Sigmoid colon (tissue), 7 donors: ENCODE measurements around the gene UNC45B. TPM values are rescaled to one million over a fixed set of nuclear protein-coding genes. Genes with fewer than 3 reads are reported as not detected.
"Not testable (repeated sequence)": the region's sequence is repeated elsewhere in the genome, so short reads cannot be mapped to it uniquely, and the experiment has no call there.

ENCODE experiments used
- DNase-seq: peaks from one replicate; pipeline ENCODE4 v3.0.0-alpha.2; 2019
- H3K27ac ChIP-seq, 4 donors: fragments of 200-600 bp; sonication (generic); one replicate each; pipeline ENCODE4 v1.5.1; 2016 to 2019; ENCODE audit warnings: mild to moderate bottlenecking in 1 of 4
- H3K27me3 ChIP-seq, 3 donors: fragments of 200-600 bp; sonication (generic); one replicate each; pipeline ENCODE4 v1.5.1; 2019; ENCODE audit warnings: mild to moderate bottlenecking in 1 of 3
- H3K36me3 ChIP-seq, 4 donors: fragments of 200-600 bp; sonication (generic); one replicate each; pipeline ENCODE4 v1.5.1; 2016 to 2019
- H3K4me1 ChIP-seq, 4 donors: fragments of 200-600 bp; sonication (generic); one replicate each; pipeline ENCODE4 v1.5.1; 2017 to 2019
- H3K4me3 ChIP-seq, 4 donors: fragments of 200-600 bp; sonication (generic); one replicate each; pipeline ENCODE4 v1.5.1; 2017 to 2019; ENCODE audit warnings: mild to moderate bottlenecking in 2 of 4, moderate library complexity in 1 of 4
- H3K9me3 ChIP-seq, 4 donors: fragments of 200-600 bp in 3 of 4; sonication (generic) in 3 of 4; one replicate each; pipeline versions ENCODE4 v1.5.1 to v1.6.1; 2013 to 2019
- EP300 ChIP-seq, 4 donors: sonication (generic); formaldehyde crosslinking; IDR thresholded peaks; one replicate each; pipeline ENCODE4 v1.6.1; 2017; ENCODE audit warnings: antibody characterized with exemption in 4 of 4
- POLR2A ChIP-seq, 2 donors: fragments of 450-650 bp; IDR thresholded peaks; one replicate each; pipeline ENCODE4 v1.6.1; 2016; ENCODE audit warnings: antibody characterized with exemption in 2 of 2, mild to moderate bottlenecking in 2 of 2, moderate library complexity in 2 of 2
- POLR2AphosphoS5 ChIP-seq, 4 donors: sonication (generic); formaldehyde crosslinking; IDR thresholded peaks; one replicate each; pipeline ENCODE4 v1.6.1; 2017; ENCODE audit warnings: antibody characterized with exemption in 4 of 4
- WGBS, 2 donors: extraction: QIAGEN DNeasy Blood & Tissue Kit; methylation state at CpG; one replicate each; pipeline ENCODE4 v1.1.7; 2013; 5-methylcytosine and 5-hydroxymethylcytosine counted together
- intact Hi-C: fragments of 100-400 bp; cut with DNase I; formaldehyde crosslinking; loops from one replicate; pipeline ENCODE4 v1.15.1; 2023
- polyA plus RNA-seq, 3 donors: library from polyadenylated mRNA; stranded (reverse); fragments of 200-250 nt; gene quantifications; one replicate each; pipeline ENCODE4 v1.2.3, GENCODE V29; 2013
- total RNA-seq, 4 donors: library from RNA; depleted of rRNA; stranded (reverse); fragments of >200 nt; gene quantifications; one replicate each; pipeline ENCODE4 v1.1.0, GENCODE V29; 2016
- TF ChIP-seq, protein P1 (sequence below), 4 experiments: fragments of 450-650 bp in 3 of 4; fragments of 200-600 bp in 1 of 4; IDR thresholded peaks; one replicate each; pipeline ENCODE4 v1.5.1; 2016 to 2019; ENCODE audit warnings: antibody characterized with exemption in 4 of 4, mild to moderate bottlenecking in 3 of 4, moderate library complexity in 2 of 4
- donor health status: healthy with polysubstance abuse.
- donor health status: Bipolar disorder and iron deficiency.
- donor health status: healthy.

UNC45B gene
- total and polyA plus RNA-seq, 7 donors: under 0.01 to 0.03 TPM; not detected in 5

DNA sequence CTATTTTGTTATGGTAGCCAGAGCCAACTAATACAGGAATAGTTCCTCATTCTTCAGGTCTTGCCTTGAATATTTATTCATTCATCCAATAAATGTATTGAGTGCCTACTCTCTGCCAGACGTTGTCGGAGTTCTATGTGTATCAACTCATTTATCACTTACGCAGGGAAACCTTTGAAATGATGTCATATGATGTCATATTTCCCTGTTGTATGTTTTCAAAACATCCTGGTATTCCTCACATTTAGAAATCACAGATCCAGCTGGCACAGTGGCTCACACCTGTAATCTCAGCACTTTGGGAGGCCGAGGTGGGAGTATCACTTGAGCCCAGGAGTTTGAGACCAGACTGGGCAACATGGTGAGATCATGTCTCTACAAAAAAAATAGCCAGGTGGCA, 2.8 kb upstream of the UNC45B start:
- intact Hi-C loops: loop anchor here (5.0 kb wide), 1 partner anchor 112 kb away; no protein-coding TSS in a partner anchor
- Histone ChIP-seq H3K27me3 (no peaks in the 10 kb centered on the region), H3K27ac (no peak overlapping the region), H3K4me3 (no peak overlapping the region), H3K4me1 (peaks cover 0 to 22% (median 16%) of the 10 kb centered on the region in 4 donors), H3K9me3 (no peaks in the 10 kb centered on the region), H3K36me3 (no peaks in the 10 kb centered on the region)
- no peak for DNase-seq
- WGBS, 2 donors: 81 to 88% methylated on average over 4 of the region's 4 CpGs
- TF ChIP-seq POLR2A (IDR thresholded peaks at IDR 0.05) (no peak), POLR2AphosphoS5 (IDR thresholded peaks at IDR 0.05) (no peak), EP300 (IDR thresholded peaks at IDR 0.05) (no peak)
- TF ChIP-seq, protein P1, sequence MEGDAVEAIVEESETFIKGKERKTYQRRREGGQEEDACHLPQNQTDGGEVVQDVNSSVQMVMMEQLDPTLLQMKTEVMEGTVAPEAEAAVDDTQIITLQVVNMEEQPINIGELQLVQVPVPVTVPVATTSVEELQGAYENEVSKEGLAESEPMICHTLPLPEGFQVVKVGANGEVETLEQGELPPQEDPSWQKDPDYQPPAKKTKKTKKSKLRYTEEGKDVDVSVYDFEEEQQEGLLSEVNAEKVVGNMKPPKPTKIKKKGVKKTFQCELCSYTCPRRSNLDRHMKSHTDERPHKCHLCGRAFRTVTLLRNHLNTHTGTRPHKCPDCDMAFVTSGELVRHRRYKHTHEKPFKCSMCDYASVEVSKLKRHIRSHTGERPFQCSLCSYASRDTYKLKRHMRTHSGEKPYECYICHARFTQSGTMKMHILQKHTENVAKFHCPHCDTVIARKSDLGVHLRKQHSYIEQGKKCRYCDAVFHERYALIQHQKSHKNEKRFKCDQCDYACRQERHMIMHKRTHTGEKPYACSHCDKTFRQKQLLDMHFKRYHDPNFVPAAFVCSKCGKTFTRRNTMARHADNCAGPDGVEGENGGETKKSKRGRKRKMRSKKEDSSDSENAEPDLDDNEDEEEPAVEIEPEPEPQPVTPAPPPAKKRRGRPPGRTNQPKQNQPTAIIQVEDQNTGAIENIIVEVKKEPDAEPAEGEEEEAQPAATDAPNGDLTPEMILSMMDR (IDR thresholded peaks at IDR 0.05): no peak

DNA sequence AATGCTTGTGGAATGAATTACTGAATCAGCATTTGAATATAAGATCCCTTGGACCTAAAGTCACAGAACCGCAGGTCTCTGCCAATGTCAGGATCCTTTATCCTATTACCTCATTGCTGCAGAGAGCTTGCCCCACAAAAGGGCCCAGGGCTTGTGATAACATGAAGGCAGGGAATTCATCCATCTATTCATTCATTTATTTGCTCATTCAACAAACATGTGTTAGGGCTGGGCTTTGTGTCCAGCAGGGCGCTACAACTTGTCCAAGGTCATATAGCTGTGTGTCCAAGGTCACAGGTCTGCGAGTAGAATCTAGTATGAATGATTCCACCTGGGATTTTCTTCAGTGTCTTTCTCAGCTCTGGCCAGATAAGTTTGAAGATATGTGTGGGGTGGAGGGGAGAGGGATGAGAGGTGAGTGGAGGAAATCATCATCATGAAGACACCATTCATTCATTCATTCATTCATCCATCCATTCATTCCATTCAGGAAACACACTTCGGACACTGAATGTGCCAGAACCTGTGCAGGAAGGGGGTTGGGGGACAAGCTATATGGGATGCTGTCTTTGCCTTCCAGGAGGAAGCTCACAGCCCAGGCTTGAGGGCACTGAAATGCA, 1.3 kb upstream of the UNC45B start:
- intact Hi-C loops: no loop called here
- peaks cover 0 to 10% (median 6%) of the 10 kb centered on the region in 4 donors for H3K4me1 ChIP-seq
- 76 to 84% methylated on average over 4 of the region's 4 CpGs for WGBS, 2 donors
- no peak overlapping the region for H3K27ac ChIP-seq
- H3K4me3 ChIP-seq: no peak overlapping the region
- TF ChIP-seq, protein P1 (IDR thresholded peaks at IDR 0.05): no peak
- TF ChIP-seq EP300 (IDR thresholded peaks at IDR 0.05): no peak
- TF ChIP-seq POLR2A (IDR thresholded peaks at IDR 0.05): no peak
- no peak for TF ChIP-seq POLR2AphosphoS5 (IDR thresholded peaks at IDR 0.05)
- DNase-seq: no peak
- no peaks in the 10 kb centered on the region for H3K36me3 ChIP-seq
- H3K27me3 ChIP-seq: no peaks in the 10 kb centered on the region
- H3K9me3 ChIP-seq: no peaks in the 10 kb centered on the region

GRCh38 chr17:35148144-35148543, 527 bp downstream of the UNC45B start:
- no peak for TF ChIP-seq POLR2AphosphoS5 (IDR thresholded peaks at IDR 0.05)
- intact Hi-C loops: no loop called here
- Histone ChIP-seq H3K36me3 (no peaks in the 10 kb centered on the region), H3K4me1 (no peaks in the 10 kb centered on the region), H3K9me3 (no peaks in the 10 kb centered on the region), H3K4me3 (no peak overlapping the region), H3K27ac (no peak overlapping the region), H3K27me3 (no peaks in the 10 kb centered on the region)
- WGBS, 2 donors: 71 to 79% methylated on average over 9 of the region's 9 CpGs
- no peak for DNase-seq

DNA sequence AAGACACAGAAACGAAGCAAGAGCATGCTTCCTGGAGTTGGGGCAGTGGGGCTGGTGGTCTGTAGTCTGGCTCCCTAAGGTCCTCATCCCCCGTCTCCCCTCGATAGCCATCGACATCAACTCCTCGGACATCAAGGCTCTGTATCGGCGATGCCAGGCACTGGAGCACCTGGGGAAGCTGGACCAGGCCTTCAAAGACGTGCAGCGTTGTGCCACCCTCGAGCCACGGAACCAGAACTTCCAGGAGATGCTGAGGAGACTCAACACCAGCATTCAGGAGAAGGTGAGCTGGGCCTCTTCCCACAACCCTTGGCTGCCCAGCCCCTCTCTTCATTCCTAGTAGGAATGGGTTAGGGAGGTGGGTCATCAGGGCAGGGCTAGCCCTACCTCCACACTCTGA, 2.3 kb downstream of the UNC45B start:
- Histone ChIP-seq H3K27ac (no peak overlapping the region), H3K27me3 (no peaks in the 10 kb centered on the region), H3K4me3 (no peak overlapping the region), H3K36me3 (no peaks in the 10 kb centered on the region), H3K4me1 (no peaks in the 10 kb centered on the region), H3K9me3 (no peaks in the 10 kb centered on the region)
- DNase-seq: no peak
- intact Hi-C loops: no loop called here
- TF ChIP-seq, protein P1 (IDR thresholded peaks at IDR 0.05): no peak
- no peak for TF ChIP-seq POLR2A (IDR thresholded peaks at IDR 0.05)
- TF ChIP-seq POLR2AphosphoS5 (IDR thresholded peaks at IDR 0.05): no peak
- no peak for TF ChIP-seq EP300 (IDR thresholded peaks at IDR 0.05)
- WGBS, 2 donors: 90 to 94% methylated on average over 11 of the region's 11 CpGs

- H3K4me3 ChIP-seq, H3K27ac ChIP-seq, H3K27me3 ChIP-seq, DNase-seq, H3K36me3 ChIP-seq, H3K4me1 ChIP-seq, intact Hi-C loops, H3K9me3 ChIP-seq: not testable (repeated sequence)
- WGBS, 2 donors: 92 to 93% methylated on average over 29 of the region's 29 CpGs
Observed at GRCh38 chr17:35151080-35151479, 3.5 kb downstream of the UNC45B start.
